GM13976 (cell line): Measurements from ENCODE around the gene WNT9B.
"Not testable (repeated sequence)": the region's sequence is repeated elsewhere in the genome, so short reads cannot be mapped to it uniquely, and the experiment has no call there.

Source experiments
- DNase-seq: peaks from one replicate; pipeline ENCODE4 v3.0.0; 2012; ENCODE audit warnings: low spot score
- CTCF ChIP-seq: IDR thresholded peaks from 2 replicates; pipeline ENCODE4 v1.5.1; 2012; ENCODE audit warnings: borderline replicate concordance, mild to moderate bottlenecking; ENCODE audit not compliant: insufficient read depth; ENCODE audit errors: extremely low read depth, missing control alignments, control extremely low read depth
- in situ Hi-C: fragments of 300-500 bp; cut with MboI; formaldehyde crosslinking; loops from one replicate; pipeline ENCODE4 v1.12.0; 2022; ENCODE audit warnings: low sequenced_read_pairs, mixed read lengths, inconsistent platforms; ENCODE audit not compliant: unreplicated experiment

The WNT9B gene

GRCh38 chr17:46832331-46832821 lies 19.0 kb upstream of the WNT9B start:
- in situ Hi-C loops = no loop called here
- TF ChIP-seq CTCF = no peak
- no peak for DNase-seq

- no peak for DNase-seq
- no peak for TF ChIP-seq CTCF
- in situ Hi-C loops = no loop called here
Observed at GRCh38 chr17:46832945-46833839, 18.2 kb upstream of the WNT9B start.

- TF ChIP-seq CTCF = no peak
- in situ Hi-C loops = no loop called here
- DNase-seq = no peak
Observed at GRCh38 chr17:46833840-46834208, 17.6 kb upstream of the WNT9B start.

GRCh38 chr17:46834846-46835245 lies 16.5 kb upstream of the WNT9B start:
- no peak for DNase-seq
- in situ Hi-C loops = no loop called here
- TF ChIP-seq CTCF = no peak

- TF ChIP-seq CTCF = no peak
- in situ Hi-C loops = no loop called here
- DNase-seq = no peak
Observed at GRCh38 chr17:46836500-46836899, 14.9 kb upstream of the WNT9B start.

- TF ChIP-seq CTCF = no peak
- no peak for DNase-seq
- in situ Hi-C loops = no loop called here
Observed at GRCh38 chr17:46837521-46837920, 13.9 kb upstream of the WNT9B start.

- in situ Hi-C loops = no loop called here
- no peak for DNase-seq
Observed at GRCh38 chr17:46839211-46839610, 12.2 kb upstream of the WNT9B start.

GRCh38 chr17:46840596-46840995 lies 10.8 kb upstream of the WNT9B start:
- DNase-seq = not testable (repeated sequence)

More at GRCh38 chr17:46839211-46839610, 12.2 kb upstream of the WNT9B start:
- no peak for TF ChIP-seq CTCF

More at GRCh38 chr17:46840596-46840995, 10.8 kb upstream of the WNT9B start:
- in situ Hi-C loops = not testable (repeated sequence)
